Keratinocyte (primary cell): ENCODE data around the gene MANSC4.

Experiments
- EZH2 ChIP-seq: IDR thresholded peaks from one replicate; pipeline ENCODE4 v1.6.1; 2012; ENCODE audit warnings: inconsistent platforms, mild to moderate bottlenecking, low read length, moderate library complexity
- TF ChIP-seq, protein P1 (sequence below), 3 experiments: IDR thresholded peaks in 1 of 3; conservative IDR thresholded peaks in 1 of 3; optimal IDR thresholded peaks in 1 of 3; 2 replicates in 2 of 3; 3 replicates in 1 of 3; pipeline versions ENCODE3 to v1.5.1; 2011; ENCODE audit warnings: low read length in 3 of 3, mild to moderate bottlenecking in 3 of 3, moderate library complexity in 2 of 3, control low read depth in 1 of 3, inconsistent platforms in 1 of 3; ENCODE audit not compliant: insufficient read depth in 2 of 3; ENCODE audit errors: extremely low read depth in 1 of 3

DNA sequence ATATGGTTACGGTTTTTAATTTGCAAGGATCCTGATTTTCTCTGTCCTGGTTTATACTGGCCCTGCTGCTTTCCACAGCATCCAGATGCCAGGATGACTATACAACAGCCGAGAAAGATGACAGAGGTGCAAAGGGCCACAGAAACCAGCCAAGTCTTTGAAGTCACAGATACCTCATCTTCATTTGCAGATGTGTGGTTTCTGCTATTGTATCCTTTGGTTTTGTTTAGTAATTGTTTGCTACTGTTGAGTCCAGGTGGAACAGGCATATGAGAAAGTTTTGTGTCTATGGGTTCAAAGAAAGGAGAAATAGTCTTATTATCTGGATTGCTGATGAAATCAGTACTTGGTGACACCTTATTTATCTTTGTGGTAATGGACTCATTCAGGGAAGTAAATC lies 17.3 kb downstream of the MANSC4 start:
- TF ChIP-seq, protein P1, sequence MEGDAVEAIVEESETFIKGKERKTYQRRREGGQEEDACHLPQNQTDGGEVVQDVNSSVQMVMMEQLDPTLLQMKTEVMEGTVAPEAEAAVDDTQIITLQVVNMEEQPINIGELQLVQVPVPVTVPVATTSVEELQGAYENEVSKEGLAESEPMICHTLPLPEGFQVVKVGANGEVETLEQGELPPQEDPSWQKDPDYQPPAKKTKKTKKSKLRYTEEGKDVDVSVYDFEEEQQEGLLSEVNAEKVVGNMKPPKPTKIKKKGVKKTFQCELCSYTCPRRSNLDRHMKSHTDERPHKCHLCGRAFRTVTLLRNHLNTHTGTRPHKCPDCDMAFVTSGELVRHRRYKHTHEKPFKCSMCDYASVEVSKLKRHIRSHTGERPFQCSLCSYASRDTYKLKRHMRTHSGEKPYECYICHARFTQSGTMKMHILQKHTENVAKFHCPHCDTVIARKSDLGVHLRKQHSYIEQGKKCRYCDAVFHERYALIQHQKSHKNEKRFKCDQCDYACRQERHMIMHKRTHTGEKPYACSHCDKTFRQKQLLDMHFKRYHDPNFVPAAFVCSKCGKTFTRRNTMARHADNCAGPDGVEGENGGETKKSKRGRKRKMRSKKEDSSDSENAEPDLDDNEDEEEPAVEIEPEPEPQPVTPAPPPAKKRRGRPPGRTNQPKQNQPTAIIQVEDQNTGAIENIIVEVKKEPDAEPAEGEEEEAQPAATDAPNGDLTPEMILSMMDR (optimal IDR thresholded peaks at IDR 0.05 in 1 of 3, IDR thresholded peaks at IDR 0.05 in 1 of 3, conservative IDR thresholded peaks at IDR 0.05 in 1 of 3; ENCODE audit: extremely low read depth in 1 of 3, insufficient read depth in 2 of 3, low read length in 3 of 3): no peak
- no peak for TF ChIP-seq EZH2
